Activated effector memory CD4-positive, alpha-beta T cell treated with Interleukin-2 at 50 U/mL for 16 hours (primary cell): ENCODE data around the gene ZFAND3.

ENCODE experiments used
- DNase-seq: peaks from one replicate; pipeline ENCODE4 v3.0.0-alpha.2; 2020

ZFAND3 gene

DNA sequence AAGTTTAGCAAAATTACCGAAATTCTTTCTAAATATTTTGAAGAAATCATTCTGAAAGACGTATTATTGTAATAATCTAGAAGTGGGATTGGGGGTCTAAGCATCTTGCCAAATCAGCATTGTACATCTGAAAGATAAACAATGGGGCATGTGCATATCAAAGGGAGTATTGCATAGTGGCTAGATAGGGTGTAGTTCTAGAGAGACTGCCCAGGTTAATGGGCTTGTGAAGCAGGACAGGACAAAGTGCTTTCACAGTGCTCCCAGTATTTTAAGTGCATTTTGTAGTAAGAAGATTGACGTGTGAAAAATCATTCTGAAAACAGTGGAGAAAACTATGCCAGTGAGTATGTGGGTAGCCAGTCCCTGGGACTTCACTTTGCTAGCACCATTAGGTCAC is 236.8 kb downstream of the ZFAND3 start:
- no peak for DNase-seq

GRCh38 chr6:38057994-38058393 is 238.5 kb downstream of the ZFAND3 start:
- no peak for DNase-seq

DNA sequence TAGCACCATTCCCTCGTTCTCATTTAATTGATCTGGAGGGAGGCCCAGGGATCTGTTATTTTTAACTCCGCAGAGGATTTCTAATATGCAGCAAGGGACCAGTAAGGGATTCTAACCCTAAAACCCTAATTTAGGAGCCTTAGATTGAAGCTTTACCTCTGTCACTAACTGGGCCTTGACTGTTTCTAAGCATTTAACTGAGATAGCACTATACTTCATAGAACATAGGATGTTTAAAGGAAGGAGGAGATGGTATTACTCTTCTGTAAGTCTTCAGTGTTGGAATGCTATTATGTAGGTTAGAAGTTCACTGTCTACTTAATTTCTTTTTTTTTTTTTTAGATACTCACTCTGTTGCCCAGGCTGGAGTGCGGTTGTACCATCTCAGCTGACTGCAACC is 242.5 kb downstream of the ZFAND3 start:
- DNase-seq = no peak

- DNase-seq = no peak
Observed at GRCh38 chr6:38063973-38064372, 244.4 kb downstream of the ZFAND3 start.

DNA sequence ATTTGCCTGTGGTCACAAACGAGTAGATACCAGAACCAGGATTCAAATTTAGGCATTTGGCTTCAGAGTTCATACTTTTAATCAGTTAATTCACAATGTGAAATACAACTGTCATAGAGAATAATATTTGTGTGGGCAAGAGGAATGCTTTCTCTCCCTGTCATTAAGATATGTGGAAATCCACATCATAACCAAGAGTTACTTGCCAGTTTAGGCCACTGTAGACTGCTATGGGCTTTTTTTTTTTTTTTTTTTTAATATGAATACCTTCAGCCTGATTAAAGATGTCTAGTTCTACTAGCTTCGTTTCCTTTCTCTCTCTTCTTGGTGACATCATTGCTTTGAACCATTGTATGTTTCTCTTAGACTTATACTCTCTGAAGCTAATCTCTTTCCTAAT is 244.9 kb downstream of the ZFAND3 start:
- DNase-seq = no peak

- DNase-seq = no peak
Observed at GRCh38 chr6:38065734-38066305, 246.3 kb downstream of the ZFAND3 start.

DNA sequence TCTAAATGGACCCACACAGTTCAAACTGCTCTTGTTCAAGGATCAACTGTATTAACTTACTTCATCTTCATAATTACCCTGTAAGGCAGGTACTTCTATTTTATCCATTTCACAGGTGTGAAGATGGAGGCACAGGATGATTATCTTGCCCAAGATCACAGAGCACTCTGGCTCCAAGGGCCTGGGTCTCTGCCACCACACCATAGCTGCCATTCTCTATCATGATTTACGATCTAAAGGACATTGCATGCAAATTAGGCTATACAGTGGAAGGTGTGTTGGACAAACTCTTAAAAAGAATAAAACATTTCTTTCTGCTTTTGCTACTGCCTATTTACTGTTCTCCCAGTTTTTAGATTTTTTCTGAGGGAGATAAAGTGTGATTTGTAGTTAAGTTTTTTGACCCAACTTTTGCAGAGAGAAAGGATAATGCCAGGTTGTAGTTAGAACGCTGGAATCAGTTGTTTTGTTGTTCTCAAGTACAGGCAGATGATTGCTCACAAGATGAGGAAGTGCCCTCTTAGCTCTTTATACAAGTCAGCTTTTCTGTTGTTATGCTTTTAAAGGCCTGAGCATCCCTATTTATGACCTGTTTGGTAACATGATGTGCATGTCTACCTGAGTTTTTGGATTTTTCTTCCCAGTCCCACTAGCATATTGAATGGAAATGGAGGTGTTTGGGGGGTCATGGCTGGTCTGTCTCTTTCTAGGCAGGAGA is 247.9 kb downstream of the ZFAND3 start:
- no peak for DNase-seq

DNA sequence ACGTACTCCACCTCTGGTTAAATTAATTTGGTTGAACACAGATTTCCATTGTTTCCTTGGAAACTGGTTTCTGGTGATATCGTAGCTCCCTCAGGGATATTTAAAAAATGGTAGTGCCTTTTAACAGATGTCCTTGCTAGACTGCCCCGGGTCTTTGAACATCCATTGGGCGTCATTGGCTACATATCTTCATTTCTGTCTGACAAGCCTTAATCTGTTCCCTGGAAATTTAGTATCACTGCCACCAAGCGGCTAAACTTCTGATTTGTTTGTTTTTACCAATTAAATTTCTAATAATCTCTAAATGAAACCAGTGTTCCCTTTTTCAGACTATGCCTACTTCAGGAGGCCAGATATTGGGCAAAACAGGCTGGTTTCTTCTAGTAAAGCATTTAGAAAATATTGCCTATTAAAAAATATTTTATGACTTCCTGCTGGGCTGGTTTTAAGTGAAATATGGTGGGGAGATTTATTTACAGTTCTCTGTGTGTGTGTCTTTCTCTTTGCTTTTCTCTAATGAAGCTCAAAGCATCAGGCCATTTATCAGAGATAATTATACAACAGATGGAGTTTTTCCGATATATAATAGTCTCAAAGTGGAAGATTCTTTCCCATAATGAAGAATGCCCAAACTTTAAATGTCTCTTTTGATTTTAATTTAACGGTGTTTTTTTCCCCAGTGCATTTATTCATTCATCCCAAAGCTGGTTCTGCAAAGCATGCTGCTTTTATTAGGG is 249.5 kb downstream of the ZFAND3 start:
- DNase-seq = no peak

DNA sequence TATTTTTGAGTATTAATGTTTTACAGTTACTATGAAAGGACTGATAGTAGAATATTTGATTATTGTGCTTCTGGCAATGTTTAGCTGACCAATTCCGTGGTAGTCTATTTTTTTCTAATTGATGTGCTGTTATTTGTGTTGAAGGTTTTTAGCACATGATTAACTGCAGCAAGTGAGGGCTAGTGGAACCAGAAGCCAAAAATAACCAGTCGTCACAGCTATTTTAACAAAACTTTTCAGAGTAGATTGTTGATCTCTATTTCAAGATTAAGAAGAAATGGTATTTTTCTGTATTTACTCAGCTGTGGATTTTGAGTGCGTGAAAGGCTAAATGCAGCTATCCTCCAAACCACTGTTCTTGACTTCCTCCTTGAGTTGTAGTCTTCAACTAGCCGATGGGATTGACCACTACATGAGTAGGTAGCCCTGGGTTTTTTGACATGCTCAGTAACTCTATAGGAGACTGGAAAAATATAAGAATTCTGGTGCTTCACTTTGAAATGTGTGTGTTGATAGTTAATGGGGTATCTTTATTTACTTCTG is 258.0 kb downstream of the ZFAND3 start:
- no peak for DNase-seq

DNA sequence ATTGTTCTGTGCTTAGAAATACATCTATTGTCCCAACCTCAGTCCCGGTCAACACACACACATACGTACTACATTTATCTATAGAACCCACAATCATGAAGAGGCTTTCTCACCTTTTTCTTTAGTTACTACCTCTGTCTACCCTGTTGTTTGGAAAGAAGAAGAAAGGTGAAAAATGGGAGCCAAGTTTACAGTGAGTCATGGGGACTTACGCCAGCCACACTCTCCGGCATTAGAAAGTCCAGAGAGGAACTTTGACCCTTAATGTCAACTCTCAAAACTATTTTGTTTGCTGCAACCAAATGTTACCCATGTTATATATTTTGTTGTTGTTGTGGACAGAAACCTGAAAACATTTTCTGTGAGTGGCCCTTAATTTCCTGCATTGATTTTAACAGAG is 259.1 kb downstream of the ZFAND3 start:
- no peak for DNase-seq

- no peak for DNase-seq
Observed at GRCh38 chr6:38079107-38079506, 259.6 kb downstream of the ZFAND3 start.

GRCh38 chr6:38079537-38079936 is 260.0 kb downstream of the ZFAND3 start:
- no peak for DNase-seq

- no peak for DNase-seq
Observed at GRCh38 chr6:38080360-38080759, 260.8 kb downstream of the ZFAND3 start.

DNA sequence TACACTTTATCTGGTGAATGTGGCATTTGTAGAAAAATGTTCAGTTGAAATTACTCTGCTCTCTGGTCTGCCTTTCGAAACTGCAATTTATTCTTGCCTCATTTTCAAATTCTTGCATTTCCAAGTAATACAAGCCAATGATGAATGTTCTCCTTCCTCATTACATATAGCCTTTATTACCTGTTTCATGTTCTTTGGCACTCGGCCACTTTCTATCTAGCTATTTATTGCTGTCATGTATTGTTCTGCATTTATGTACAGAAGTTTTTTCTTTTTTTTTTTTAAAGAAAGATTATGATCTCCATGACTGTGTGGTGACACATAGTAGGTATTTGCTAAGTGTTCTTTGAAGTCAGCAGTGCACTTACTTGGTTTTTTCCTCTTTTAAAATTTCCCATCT is 261.4 kb downstream of the ZFAND3 start:
- no peak for DNase-seq

- DNase-seq = no peak
Observed at GRCh38 chr6:38085031-38085430, 265.5 kb downstream of the ZFAND3 start.

- no peak for DNase-seq
Observed at GRCh38 chr6:38086346-38086745, 266.8 kb downstream of the ZFAND3 start.

GRCh38 chr6:38088010-38088409 is 268.5 kb downstream of the ZFAND3 start:
- DNase-seq = no peak

GRCh38 chr6:38088829-38089228 is 269.3 kb downstream of the ZFAND3 start:
- DNase-seq = no peak

DNA sequence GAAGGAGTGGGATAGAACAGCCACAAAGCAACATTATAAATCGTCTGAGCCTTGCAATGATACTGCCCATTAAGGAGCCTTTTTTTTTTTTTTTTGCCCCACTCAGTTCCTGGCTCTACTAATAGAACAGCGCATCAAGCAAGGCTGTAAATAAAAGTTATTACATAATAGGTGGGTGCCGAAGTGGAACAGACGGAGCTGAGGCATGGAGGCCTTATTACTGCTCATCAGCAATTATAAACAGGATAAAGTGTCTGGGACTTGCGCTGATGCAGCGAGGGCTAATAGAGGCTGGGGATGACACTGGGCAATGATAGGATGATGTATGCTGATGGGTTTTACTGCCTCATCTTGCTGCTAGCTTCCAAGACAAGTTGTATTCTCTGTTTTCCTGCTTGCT is 272.1 kb downstream of the ZFAND3 start:
- no peak for DNase-seq

- DNase-seq = no peak
Observed at GRCh38 chr6:38092465-38092864, 272.9 kb downstream of the ZFAND3 start.

- no peak for DNase-seq
Observed at GRCh38 chr6:38092964-38093363, 273.4 kb downstream of the ZFAND3 start.

DNA sequence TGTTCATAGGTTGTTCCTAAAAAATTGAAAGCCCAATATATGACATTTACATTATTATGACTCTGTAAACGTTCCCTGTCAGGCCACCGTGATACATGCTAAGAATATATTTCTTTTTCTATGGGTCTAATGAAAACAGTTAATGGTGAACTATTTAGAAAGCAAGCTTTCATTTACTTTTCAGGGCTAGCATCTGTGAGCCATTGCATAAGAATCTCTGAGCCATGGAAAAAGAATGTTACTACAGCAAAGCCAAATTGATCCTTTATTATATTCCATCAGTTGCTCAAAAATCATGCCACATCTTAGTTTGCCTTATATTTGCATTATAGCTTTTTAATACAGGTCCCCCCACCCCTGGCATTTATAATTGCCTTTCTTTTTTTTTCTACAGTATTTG is 275.5 kb downstream of the ZFAND3 start:
- DNase-seq = no peak

DNA sequence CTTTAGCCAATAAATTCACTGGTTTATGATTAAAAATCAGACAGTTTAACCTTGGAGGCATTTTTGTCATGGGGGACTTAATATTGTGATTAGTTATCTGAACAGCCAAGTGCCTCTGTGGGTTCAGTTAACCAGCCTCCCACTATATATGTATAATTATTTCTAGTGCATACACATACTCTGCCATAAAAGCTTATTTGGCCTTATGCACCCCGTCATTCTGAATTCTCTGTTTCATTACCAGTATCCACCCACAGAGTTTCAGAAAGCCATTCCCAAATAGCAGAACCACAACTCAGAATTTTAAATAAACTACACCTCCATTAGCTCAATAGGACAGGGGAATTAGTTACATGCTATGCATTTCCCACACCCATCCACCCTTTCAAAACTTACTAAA is 279.7 kb downstream of the ZFAND3 start:
- DNase-seq = no peak

GRCh38 chr6:38100380-38100779 is 280.9 kb downstream of the ZFAND3 start:
- no peak for DNase-seq
